Epithelial cell of esophagus (primary cell): ENCODE data around the gene NPDC1.
A peak's percentile ranks its signal among the peaks of the same experiment; 100 is the strongest.

ENCODE experiments used
- DNase-seq: peaks from one replicate; pipeline ENCODE4 v3.0.0; 2010; ENCODE audit warnings: low read depth
- H3K4me3 ChIP-seq: 2 replicates; pipeline ENCODE4 v1.5.1; 2011; ENCODE audit warnings: mild to moderate bottlenecking, low read length, control low read depth
- CTCF ChIP-seq: IDR thresholded peaks from 2 replicates; pipeline ENCODE4 v1.5.1; 2011; ENCODE audit warnings: low read depth, mild to moderate bottlenecking, low read length, control low read depth, inconsistent platforms; ENCODE audit not compliant: insufficient read depth; ENCODE audit errors: missing control alignments

Gene NPDC1

GRCh38 chr9:137000177-137000930, 45.6 kb downstream of the NPDC1 start:
- no peak overlapping the region for H3K4me3 ChIP-seq
- DNase-seq: peak; percentile 59
- TF ChIP-seq CTCF: no peak

GRCh38 chr9:136997830-136998234, 48.1 kb downstream of the NPDC1 start:
- TF ChIP-seq CTCF: no peak
- no peak for DNase-seq
- H3K4me3 ChIP-seq: no peak overlapping the region

GRCh38 chr9:136997371-136997770, 48.6 kb downstream of the NPDC1 start:
- no peak for DNase-seq
- no peak overlapping the region for H3K4me3 ChIP-seq
- no peak for TF ChIP-seq CTCF

GRCh38 chr9:136996361-136997292, 49.4 kb downstream of the NPDC1 start, which contains the start of gene CLIC3:
TSS of gene CLIC3 (minus strand) at chr9:136996568. CDS start at chr9:136996543, 25 bp downstream.
- peak; percentile 34 for DNase-seq
- no peak for TF ChIP-seq CTCF
- H3K4me3 ChIP-seq: peak within 1 kb of the TSS; percentile 43

- TF ChIP-seq CTCF: no peak
- peak overlapping the region; percentile 43 for H3K4me3 ChIP-seq
- peak; percentile 9 for DNase-seq
These were observed 50.1 kb downstream of the NPDC1 start for GRCh38 chr9:136995772-136996311.

- no peak for TF ChIP-seq CTCF
- peak overlapping the region; percentile 43 for H3K4me3 ChIP-seq
These were observed 50.6 kb downstream of the NPDC1 start for GRCh38 chr9:136995362-136995761.

More at GRCh38 chr9:136995362-136995761, 50.6 kb downstream of the NPDC1 start:
- DNase-seq: no peak
